HG03095 (cell line): ENCODE results near the gene RCOR3.
"Not testable (repeated sequence)": the region's sequence is repeated elsewhere in the genome, so short reads cannot be mapped to it uniquely, and the experiment has no call there.

Experiments used
- ATAC-seq: cut with Tn5 transposase; IDR thresholded peaks from one replicate; pipeline ENCODE4 v1.9.1; 2021; ENCODE audit warnings: moderate library complexity; ENCODE audit not compliant: unreplicated experiment

Gene RCOR3

DNA sequence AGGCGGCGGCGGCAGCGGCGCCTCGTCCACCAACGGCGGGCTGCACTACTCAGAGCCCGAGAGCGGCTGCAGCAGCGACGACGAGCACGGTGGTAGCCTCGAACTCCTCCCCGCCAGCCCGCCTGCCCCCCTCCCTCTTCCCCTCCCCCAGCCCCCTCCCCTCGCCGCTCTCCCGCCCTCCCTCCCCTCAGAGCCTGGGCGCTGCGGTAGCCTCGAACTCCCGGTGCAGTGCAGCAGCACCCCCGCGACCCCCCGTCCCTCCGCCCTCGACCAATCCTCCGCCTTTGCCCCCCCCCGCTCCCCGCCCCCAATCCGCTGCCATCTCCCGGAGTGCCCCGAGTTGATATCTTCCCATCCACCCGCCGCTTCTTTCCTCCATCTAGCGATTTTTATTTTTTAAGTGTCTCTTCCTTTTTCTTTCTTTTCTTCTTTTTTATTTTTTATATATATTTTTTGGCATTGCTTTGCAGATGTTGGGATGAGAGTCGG, 516 bp downstream of the RCOR3 start:
- ATAC-seq: no peak

DNA sequence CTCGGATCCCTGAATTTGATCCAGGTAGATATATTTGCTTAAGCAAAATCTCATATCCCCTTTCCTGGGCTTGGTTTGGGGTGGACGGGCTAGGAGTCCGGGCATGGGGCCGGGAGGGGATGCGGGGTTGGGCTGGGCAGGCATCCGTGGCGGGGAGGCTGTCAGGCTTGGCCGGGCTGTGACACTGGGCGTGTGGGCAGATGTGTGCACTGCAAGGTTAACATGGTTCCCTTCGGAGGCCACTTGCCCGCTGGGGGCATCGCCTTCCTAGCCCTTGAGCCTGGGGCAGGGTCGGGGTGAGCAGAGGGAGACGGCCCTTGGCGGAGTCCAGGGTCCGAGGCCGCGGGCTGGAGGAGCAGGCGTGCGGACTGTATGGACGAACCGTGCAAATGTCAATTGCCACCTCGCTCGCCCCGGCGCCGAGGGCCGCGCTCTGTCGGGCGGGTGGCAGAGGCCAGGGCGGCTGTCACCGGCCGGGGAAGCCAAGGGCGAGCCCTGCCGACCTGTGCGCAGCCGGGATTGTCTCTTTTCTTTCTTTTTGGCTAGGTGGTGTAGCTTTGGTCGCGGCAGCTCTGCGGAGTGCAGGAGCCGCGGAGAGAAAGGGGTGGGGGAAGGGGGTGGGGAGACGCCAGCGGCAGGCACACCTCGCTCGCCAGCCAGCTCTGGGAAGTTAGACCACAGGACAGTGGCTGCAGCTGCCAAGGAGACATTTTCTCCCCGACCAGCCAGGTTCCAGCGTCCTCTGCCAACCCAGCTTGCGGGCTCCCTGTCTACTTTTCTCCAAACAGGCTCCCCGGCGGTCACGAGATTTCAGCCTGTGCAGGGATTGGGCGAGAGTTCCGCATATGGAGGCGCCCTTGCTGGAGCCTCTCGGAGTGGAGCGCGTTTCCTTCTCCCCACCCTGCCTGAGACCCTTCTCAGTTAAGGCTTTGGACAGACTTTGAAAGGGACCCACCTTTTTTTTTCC, 1.3 kb downstream of the RCOR3 start:
- peak; percentile 39 for ATAC-seq

GRCh38 chr1:211261229-211261628, 2.1 kb downstream of the RCOR3 start:
- no peak for ATAC-seq

- ATAC-seq: not testable (repeated sequence)
Measured at GRCh38 chr1:211263022-211263421, 3.9 kb downstream of the RCOR3 start.

GRCh38 chr1:211267204-211267857, 8.2 kb downstream of the RCOR3 start:
- ATAC-seq: no peak

GRCh38 chr1:211279340-211279739, 20.2 kb downstream of the RCOR3 start:
- ATAC-seq: no peak

- no peak for ATAC-seq
Measured at GRCh38 chr1:211280910-211281309, 21.7 kb downstream of the RCOR3 start.

DNA sequence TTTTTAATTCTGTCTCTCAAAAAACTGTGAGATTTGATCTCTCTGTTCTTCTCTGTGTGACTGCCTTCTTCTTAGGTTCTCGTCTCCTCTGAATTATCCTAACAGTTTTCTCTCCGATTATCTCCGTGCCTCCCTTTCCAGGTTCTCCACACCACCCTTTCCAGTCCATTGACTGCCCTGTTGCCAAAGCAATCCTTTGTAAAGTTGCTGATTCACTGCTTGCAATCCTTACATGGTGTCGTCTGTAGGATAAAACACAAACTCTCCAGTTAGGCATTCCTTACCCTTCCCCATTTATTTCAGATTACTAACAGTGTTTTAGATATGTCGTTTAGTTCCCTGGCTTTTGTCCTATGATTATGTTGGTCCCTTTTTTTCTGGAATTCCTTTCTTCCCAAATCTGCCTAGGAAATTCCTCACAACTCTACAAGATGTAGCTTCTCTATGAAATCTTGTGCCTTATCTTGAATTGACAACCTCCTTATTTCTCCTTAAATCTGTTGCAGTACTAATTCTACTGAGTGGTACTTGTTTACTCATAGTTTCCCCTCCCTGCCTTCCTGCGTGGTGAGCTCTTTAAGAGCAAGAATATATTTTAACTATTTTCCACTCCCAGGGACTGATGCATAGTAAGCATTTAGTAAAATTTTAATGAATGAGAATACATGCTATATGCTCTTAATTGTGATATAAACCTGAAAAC, 22.3 kb downstream of the RCOR3 start:
- ATAC-seq: no peak

GRCh38 chr1:211282023-211282373, 22.8 kb downstream of the RCOR3 start:
- no peak for ATAC-seq

DNA sequence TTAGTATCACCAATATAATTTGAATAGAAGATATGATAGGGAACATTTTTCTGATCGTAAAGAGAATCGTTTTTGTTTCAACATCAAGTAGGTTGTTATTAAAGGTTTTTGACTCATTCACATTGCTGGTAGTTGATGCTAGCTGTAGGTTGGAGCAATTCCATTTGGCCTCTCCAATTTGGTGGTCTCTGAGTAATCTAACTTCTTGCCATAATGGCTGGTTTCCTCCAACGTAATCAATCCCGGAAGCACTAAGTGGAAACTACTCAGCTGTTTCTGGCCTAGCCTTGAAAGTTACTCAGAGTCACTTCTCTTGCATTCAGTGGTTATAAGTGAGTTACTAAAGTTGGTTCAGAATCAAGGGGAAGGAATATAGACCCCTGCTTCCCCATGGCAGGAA, 26.0 kb downstream of the RCOR3 start:
- ATAC-seq: no peak

GRCh38 chr1:211287218-211287617, 28.1 kb downstream of the RCOR3 start:
- ATAC-seq: no peak

DNA sequence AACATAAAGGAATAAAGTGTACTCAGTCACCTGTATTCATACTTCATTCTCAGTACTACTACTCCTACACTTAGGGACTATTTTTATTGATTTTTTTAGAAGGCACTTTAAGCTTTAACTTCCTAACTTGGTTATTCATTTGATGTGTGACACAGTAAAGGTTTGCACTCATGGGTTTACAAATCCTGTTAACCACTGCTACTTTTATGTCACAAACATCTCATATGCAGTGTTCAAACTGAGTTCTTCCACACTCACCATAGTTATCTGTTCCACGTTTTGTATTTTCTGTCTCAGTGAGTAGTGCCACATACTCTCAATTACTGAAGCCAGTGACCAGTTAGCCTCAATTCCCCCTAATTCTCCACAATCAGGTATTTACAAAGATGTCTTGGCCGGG, 33.2 kb downstream of the RCOR3 start:
- ATAC-seq: no peak

DNA sequence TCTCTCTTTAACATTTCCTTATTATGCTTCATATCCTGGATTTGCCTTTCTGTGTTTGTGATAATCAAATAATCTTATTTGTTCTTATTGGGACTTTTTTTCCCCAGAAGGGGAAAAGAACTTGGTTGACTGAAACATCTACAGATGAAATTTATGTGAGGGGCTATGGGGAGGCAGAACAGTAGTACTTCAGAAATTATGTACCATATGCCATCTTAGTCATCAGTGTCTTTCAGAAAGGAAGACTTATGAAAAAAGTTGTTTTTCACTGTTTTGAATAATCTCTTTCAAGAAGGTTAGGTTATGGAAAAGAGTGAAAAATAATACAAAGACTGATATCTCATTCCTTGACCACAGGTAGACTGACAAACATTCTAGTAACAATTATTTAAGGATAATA, 37.2 kb downstream of the RCOR3 start:
- ATAC-seq: no peak

GRCh38 chr1:211305044-211305443, 45.9 kb downstream of the RCOR3 start:
- ATAC-seq: peak; percentile 91

DNA sequence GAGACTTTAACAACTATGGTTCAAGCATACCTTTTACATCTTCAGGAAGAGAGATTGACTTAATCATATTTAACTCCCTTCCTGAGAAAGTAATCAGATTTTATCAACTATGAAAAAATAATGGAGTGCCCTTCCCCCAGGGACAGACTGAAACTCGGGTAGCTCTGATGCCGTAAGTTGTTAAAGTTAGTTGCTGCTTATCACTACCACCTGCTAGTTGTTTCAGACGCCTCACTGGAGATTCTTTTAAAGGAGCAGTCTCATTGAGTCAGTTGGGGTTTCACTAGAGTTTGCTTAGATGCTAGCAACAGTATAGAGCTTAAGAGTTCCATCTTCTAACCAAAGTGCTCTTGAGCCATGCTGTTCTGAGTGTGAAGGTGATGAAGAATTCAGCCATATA, 50.5 kb downstream of the RCOR3 start:
- ATAC-seq: no peak

DNA sequence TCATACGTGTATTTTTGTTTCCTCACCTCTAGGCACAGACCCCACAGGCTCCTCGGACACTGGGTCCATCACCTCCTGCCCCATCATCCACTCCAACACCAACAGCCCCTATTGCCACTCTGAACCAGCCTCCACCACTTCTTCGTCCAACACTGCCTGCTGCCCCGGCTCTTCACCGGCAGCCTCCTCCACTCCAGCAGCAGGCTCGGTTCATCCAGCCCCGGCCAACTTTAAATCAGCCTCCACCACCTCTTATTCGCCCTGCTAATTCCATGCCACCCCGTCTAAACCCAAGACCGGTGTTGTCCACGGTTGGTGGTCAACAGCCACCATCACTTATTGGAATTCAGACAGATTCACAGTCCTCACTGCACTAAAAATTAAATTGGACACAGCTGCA, 54.2 kb downstream of the RCOR3 start:
- ATAC-seq: no peak

- ATAC-seq: no peak
Measured at GRCh38 chr1:211318576-211319280, 59.6 kb downstream of the RCOR3 start.

DNA sequence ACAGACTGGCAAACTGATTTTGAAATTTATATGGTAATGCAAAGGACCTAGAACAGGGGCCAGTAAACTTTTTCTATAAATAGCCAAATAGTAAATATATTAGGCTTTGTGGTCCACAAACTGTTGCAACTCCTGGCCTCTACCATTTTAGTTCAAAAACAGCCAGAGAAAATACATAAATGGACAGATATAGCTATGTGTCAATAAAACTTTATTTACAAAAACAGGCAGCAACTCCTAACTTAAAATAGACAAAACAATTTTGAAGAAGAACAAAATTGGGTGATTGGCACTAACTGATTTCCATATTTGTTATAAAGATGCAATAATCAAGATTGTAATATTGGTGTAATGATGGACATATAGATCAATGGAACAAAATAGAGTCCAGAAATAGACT, 60.7 kb downstream of the RCOR3 start:
- no peak for ATAC-seq

DNA sequence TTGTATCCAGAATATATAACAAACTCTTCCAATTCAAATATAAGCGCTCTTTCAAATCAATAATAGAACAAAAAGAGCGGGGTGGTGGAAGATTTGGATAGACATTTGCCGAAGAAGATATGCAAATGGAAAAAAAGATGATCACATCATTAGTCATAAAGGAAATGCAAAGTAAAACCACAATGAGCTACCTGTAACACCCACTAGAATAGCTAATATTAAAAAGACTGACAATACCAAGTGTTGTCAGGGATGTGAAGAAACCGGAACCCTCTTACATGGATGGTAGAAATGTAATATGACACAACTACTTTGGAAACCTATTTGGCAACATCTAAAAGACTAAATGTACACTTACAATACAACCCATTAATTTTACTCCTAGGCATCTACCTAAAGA, 61.8 kb downstream of the RCOR3 start:
- no peak for ATAC-seq

DNA sequence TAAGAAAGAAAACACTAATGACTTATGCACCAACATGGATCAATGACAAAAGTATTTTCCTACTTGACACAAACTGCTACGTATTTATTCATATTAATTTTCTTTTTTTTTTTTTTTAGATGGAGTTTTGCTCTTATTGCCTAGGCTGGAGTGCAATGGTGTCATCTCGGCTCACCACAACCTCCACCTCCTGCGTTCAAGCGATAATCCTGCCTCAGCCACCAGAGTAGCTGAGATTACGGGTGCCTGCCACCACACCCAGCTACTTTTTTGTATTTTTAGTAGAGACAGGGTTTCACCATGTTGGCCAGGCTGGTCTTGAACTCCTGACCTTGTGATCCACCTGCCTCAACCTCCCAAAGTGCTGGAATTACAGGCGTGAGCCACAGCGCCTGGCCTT, 62.5 kb downstream of the RCOR3 start:
- ATAC-seq: not testable (repeated sequence)
